Osteoblast (primary cell): ENCODE results near the gene PLSCR1. TPM values are rescaled to one million over a fixed set of nuclear protein-coding genes. Genes with fewer than 3 reads are reported as not detected.
"Not testable (repeated sequence)": the region's sequence is repeated elsewhere in the genome, so short reads cannot be mapped to it uniquely, and the experiment has no call there.

ENCODE experiments used
- DNase-seq: peaks from one replicate; pipeline ENCODE4 v3.0.0; 2011; ENCODE audit warnings: low spot score, mixed read lengths; ENCODE audit not compliant: insufficient read length; ENCODE audit errors: missing footprints
- H2AFZ ChIP-seq: 2 replicates; pipeline ENCODE4 v1.6.0; 2011; ENCODE audit warnings: mild to moderate bottlenecking, low read length
- H3K27ac ChIP-seq: 2 replicates; pipeline ENCODE4 v1.5.1; 2011; ENCODE audit warnings: mild to moderate bottlenecking, low read depth, low read length, moderate library complexity
- H3K27me3 ChIP-seq: 2 replicates; pipeline ENCODE4 v1.6.0; 2012; ENCODE audit warnings: mild to moderate bottlenecking, control low read depth, inconsistent platforms, low read length, moderate library complexity; ENCODE audit not compliant: insufficient read depth
- H3K36me3 ChIP-seq: 2 replicates; pipeline ENCODE4 v1.5.1; 2011; ENCODE audit warnings: mild to moderate bottlenecking, low read length, control low read depth, moderate library complexity; ENCODE audit not compliant: insufficient read depth
- H3K4me1 ChIP-seq: 2 replicates; pipeline ENCODE4 v1.5.1; 2011; ENCODE audit warnings: mild to moderate bottlenecking, low read length, control low read depth, moderate library complexity; ENCODE audit not compliant: insufficient read depth
- H3K4me2 ChIP-seq: 2 replicates; pipeline ENCODE4 v1.6.0; 2011; ENCODE audit warnings: mild to moderate bottlenecking, low read length; ENCODE audit not compliant: insufficient read depth
- H3K4me3 ChIP-seq: fragments of 200-600 bp; sonication (generic); 3 replicates; pipeline ENCODE4 v1.5.1; 2012; ENCODE audit warnings: mild to moderate bottlenecking, low read length, inconsistent platforms; ENCODE audit not compliant: insufficient read depth
- H3K79me2 ChIP-seq: 2 replicates; pipeline ENCODE4 v1.6.0; 2012; ENCODE audit warnings: mild to moderate bottlenecking, low read length, control low read depth, inconsistent platforms; ENCODE audit not compliant: insufficient read depth
- H3K9me3 ChIP-seq: 2 replicates; pipeline ENCODE4 v1.5.1; 2011; ENCODE audit warnings: low read depth, low read length, control low read depth
- H4K20me1 ChIP-seq: 2 replicates; pipeline ENCODE4 v1.6.0; 2012; ENCODE audit warnings: mild to moderate bottlenecking, low read length, control low read depth; ENCODE audit not compliant: insufficient read depth
- CTCF ChIP-seq: IDR thresholded peaks from 2 replicates; pipeline ENCODE4 v1.5.1; 2011; ENCODE audit warnings: mild to moderate bottlenecking, low read depth, low read length, moderate library complexity; ENCODE audit errors: extremely low read depth
- total RNA-seq: library from RNA; depleted of rRNA; stranded (reverse); fragments of >200 nt; gene quantifications from 2 replicates; pipeline ENCODE4 v1.2.3, GENCODE V29; 2012

PLSCR1 gene
- total RNA-seq, 1 donor = 35.1 TPM

DNA sequence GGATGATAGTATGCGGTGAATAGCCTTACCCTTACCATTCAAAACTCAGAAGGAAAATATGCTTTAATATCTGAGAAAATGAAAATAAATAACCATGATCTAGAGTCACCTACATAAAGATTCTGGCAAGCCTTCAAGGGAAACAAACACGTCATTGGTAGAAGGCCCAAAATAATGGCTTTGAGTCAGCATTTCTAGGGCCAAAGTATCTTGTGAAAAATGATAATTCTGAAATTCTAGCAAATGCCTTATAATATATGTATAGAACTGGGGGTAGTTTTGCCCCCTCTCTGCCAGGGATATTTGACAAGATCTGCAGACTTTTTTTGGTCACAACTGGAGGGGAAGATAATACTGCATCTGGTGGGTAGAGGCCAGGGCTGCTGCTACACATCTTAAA is 15.4 kb downstream of the PLSCR1 start:
- H3K4me1 ChIP-seq = peaks cover 12% of the 10 kb centered on the region
- H3K27me3 ChIP-seq = no peaks in the 10 kb centered on the region
- DNase-seq = peak; percentile 72
- H3K9me3 ChIP-seq = no peaks in the 10 kb centered on the region
- no peaks in the 10 kb centered on the region for H3K79me2 ChIP-seq
- TF ChIP-seq CTCF = no peak
- H4K20me1 ChIP-seq = no peaks in the 10 kb centered on the region
- H3K36me3 ChIP-seq = peaks cover 5% of the 10 kb centered on the region
- H3K4me2 ChIP-seq = peak overlapping the region; percentile 2
- H3K27ac ChIP-seq = peak overlapping the region; percentile 63
- H2AFZ ChIP-seq = no peak overlapping the region
- H3K4me3 ChIP-seq = no peak overlapping the region

DNA sequence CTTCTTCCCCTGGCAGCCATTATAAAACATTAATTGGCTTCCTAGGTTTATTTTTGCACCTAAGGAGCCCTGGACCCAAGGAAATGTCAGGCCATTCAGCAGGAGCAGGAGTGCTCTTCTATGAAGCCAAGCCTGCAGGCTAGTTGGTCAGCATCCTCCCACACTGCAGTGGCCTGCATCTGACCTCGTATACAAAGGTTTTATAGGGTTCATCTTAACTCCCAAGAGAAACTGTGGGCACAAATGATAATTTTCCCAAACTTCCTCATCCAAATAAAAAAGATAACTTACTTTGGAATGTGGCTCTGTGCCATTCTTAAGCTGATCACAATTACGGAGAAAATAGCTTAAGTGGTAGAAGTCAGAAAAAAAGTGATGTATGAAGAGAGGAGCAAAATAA is 19.4 kb downstream of the PLSCR1 start:
- Histone ChIP-seq H3K36me3 (no peaks in the 10 kb centered on the region), H2AFZ (no peak overlapping the region), H3K79me2 (no peaks in the 10 kb centered on the region), H4K20me1 (no peaks in the 10 kb centered on the region), H3K27me3 (no peaks in the 10 kb centered on the region), H3K4me1 (peaks cover 12% of the 10 kb centered on the region), H3K9me3 (no peaks in the 10 kb centered on the region), H3K27ac (no peak overlapping the region), H3K4me2 (no peak overlapping the region), H3K4me3 (no peak overlapping the region)
- no peak for DNase-seq
- no peak for TF ChIP-seq CTCF

GRCh38 chr3:146523531-146523930 is 20.9 kb downstream of the PLSCR1 start:
- H3K27me3 ChIP-seq = no peaks in the 10 kb centered on the region
- no peak for DNase-seq
- no peak for TF ChIP-seq CTCF
- H3K4me2 ChIP-seq = no peak overlapping the region
- peaks cover 7% of the 10 kb centered on the region for H3K4me1 ChIP-seq
- no peaks in the 10 kb centered on the region for H4K20me1 ChIP-seq
- H3K4me3 ChIP-seq = no peak overlapping the region
- H3K36me3 ChIP-seq = no peaks in the 10 kb centered on the region
- H2AFZ ChIP-seq = no peak overlapping the region
- no peaks in the 10 kb centered on the region for H3K79me2 ChIP-seq
- no peak overlapping the region for H3K27ac ChIP-seq
- no peaks in the 10 kb centered on the region for H3K9me3 ChIP-seq

DNA sequence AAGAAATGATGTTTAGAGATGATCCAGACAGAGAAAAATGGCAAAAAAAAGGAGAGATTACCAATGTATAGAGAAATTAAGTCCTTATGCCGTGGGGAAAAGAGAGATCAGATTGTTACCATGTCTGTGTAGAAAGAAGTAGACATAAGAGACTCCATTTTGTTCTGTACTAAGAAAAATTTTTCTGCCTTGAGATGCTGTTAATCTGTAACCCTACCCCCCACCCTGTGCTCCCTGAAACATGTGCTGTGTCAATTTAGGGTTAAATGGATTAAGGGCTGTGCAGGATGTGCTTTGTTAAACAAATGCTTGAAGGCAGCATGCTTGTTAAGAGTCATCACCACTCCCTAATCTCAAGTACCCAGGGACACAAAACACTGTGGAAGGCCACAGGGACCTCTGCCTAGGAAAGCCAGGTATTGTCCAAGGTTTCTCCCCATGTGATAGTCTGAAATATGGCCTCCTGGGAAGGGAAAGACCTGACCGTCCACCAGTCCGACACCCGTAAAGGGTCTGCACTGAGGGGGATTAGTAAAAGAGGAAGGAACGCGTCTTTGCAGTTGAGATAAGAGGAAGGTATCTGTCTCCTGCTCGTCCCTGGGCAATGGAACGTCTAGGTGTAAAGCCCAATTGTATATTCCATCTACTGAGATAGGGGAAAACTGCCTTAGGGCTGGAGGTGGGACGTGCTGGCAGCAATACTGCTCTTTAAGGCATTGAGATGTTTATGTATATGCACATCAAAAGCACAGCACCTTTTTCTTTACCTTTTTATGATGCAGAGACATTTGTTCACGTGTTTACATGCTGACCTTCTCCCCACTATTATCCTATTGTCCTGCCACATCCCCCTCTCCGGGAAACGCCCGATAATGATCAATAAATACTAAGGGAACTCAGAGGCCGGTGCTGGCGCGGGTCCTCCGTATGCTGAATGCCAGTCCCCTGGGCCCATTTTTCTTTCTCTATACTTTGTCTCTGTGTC is 21.9 kb downstream of the PLSCR1 start:
- H3K4me3 ChIP-seq, H2AFZ ChIP-seq, DNase-seq, H3K36me3 ChIP-seq, H3K27ac ChIP-seq, H3K27me3 ChIP-seq, H4K20me1 ChIP-seq, H3K4me2 ChIP-seq, H3K79me2 ChIP-seq, H3K4me1 ChIP-seq, H3K9me3 ChIP-seq: not testable (repeated sequence)
